Fibroblast of skin of right quadriceps (primary cell): ENCODE results near the gene ADGRB2.
"Not testable (repeated sequence)": the region's sequence is repeated elsewhere in the genome, so short reads cannot be mapped to it uniquely, and the experiment has no call there.

Experiments used
- DNase-seq: peaks from one replicate; pipeline ENCODE4 v3.0.0-alpha.2; 2013

Gene ADGRB2

GRCh38 chr1:31715873-31716220, 48.3 kb downstream of the ADGRB2 start:
- no peak for DNase-seq

DNA sequence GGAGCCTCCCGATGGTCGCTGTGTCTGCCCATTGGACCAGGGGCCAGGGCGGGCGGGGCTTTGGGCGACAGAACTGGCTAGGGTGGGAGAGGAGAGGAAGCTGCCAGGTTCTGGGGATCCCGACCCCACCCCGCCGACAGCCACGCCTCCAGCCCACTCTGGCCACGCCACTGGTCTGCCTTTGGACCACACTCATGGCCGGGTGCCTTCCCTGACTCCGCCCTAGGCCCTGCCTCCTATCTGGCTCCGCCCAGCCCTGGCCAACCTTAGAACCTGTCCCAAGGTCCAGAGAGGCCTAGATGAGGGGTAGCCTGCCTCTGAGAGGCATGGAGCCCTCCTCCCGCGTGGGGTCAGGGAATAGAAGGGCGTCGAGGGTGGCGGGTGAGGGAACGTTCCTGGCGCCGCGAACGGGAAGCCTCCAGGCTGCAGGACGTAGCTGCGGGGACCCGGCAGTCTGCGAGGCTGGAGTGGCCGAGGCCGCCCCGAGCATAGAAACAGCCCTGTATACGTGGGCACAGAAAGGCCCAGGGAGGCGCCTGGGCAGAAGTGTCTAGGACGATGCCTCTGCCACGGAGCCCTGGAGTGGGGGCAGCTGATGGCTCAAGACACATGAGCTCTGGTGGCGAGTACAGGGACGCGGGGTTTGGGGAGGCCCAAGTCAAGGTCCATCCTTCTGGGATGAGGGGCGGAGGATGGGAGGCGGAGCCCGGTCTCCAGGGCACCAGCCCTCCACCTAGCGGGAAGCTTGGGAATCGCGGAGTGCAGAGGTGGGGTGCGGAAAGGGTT, 48.9 kb downstream of the ADGRB2 start:
- DNase-seq = peak; percentile 90

GRCh38 chr1:31714442-31715086, 49.6 kb downstream of the ADGRB2 start:
- peak; percentile 89 for DNase-seq

- peak; percentile 93 for DNase-seq
Measured at GRCh38 chr1:31712630-31713029, 51.5 kb downstream of the ADGRB2 start.

GRCh38 chr1:31712068-31712467, 52.1 kb downstream of the ADGRB2 start:
- DNase-seq = peak; percentile 89

GRCh38 chr1:31708324-31708723, 55.8 kb downstream of the ADGRB2 start:
- DNase-seq = peak; percentile 35

- DNase-seq = peak; percentile 54
Measured at GRCh38 chr1:31707711-31708110, 56.4 kb downstream of the ADGRB2 start.

DNA sequence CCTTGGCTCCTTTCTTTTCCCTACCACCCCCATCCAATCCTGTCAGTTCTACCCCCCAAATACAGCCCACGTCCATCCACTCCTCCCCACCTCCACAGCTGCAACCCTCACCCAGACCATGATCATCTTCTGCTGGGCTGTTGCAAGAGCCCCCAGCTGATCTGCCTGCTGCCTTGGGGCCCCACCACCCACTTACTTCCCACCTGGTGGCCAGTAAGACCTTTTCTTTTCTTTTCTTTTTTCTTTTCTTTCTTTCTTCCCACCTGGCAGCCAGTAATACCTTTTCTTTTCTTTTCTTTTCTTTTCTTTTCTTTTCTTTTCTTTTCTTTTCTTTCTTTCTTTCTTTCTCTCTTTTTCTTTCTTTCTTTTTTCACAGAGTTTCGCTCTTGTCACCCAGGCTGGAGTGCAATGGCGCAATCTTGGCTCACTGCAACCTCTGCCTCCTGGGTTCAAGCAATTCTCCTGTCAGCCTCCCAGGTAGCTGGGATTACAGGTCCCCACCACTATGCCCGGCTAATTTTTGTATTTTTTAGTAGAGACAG, 57.0 kb downstream of the ADGRB2 start:
- not testable (repeated sequence) for DNase-seq

DNA sequence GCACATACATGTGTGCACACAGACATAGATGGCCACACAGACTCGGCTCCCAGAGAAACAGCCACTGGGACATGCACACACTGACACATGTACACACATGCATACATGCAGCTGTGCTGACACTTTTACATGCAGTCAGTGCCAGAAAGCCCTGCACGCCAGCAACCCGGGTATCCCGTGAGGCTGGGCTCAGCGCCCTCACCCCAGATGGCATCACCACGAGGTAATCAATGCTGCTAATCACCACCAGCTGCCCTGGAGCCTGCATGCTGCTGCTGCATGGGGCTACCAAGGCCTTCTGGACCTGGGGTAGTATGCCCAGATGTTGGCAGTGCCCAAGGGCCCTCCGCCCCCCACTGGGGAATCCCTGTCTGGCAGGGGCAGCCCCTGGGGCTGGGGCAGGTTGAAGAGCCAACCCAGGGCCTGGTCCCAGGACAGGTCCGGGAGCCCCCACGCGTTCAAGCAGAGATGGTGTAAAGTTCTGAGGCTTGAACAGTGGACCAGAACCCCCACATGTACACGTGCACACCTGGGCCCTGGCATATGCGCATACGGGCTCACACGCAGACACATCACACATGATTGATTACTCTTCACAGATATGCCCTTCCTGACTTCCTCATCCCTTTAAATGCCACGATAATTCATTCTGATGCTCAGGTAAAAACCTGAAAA, 57.6 kb downstream of the ADGRB2 start:
- DNase-seq = no peak

- DNase-seq = peak; percentile 87
Measured at GRCh38 chr1:31705080-31705866, 58.9 kb downstream of the ADGRB2 start.

GRCh38 chr1:31704271-31705079, 59.7 kb downstream of the ADGRB2 start:
- DNase-seq = peak; percentile 79

DNA sequence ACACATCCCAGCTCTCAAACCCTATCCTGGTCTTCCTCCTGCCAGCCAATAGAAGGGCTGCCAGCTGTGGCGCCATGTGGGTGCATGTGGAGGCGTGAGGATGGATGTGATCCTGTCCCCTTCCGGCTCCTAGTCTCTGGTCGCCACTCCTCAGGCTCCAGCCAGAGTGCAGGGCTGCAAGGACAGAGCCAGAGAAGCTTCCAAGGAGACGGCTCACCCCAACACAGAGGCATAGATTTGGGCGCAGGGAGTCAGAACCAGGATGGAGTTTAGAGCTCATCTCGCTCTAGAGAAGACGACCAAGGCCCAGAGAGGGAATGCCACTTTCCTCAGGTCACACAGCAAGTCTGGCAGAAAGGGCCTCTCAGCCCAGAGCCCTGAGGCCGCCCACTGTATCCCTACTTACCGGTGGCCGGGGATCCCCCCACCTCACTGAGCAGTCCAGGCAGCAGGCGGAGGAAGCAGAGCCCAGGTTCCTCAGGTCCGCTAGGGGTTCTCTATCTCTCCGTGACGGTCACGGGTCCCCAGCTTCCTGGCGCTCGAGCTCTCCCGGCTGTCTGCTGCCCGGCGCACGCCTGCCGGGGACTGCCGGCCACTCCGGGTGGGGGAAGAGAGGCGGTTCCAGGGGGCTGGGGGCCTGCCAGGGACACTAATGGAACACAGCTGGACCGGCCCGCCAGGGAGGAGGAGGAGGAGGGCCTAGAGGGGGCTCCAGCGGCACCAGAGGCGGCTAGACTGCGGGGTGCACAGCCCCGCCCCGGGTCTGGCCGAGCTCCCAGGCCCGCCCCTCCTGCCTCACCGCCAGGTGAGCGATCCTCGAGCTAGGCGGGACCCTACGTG, 60.5 kb downstream of the ADGRB2 start, which contains the start of gene COL16A1:
Gene COL16A1 (minus strand): TSS at position 587 of the 840 bp plus-strand sequence. CDS start 1,824 bp downstream, outside the sequence.
- DNase-seq = peak; percentile 88

DNA sequence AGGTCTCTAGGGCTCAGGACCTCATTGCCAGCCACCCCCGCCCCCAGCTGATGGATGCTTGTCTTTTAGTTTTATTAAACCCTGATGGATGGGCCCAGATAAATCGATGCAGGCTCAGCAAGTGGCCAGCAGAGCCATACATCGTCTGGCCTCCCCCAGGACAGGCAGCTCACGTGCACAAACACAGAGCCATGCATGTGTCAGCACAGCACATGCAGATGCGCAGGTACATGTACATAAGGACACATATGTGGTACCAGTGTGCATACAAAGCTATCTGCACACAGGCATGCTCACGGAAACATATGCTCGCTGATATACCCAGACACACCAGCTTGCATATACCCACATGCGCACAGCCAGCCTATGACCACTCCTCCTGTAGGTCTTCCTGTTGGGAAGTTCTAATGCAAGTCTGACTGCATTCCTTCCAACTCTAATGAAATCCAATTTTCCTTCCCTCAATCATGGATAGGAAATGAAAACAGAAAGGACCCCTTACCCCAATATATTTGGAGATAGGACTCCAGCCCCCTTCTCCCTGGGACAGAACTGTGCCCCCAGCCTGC, 61.2 kb downstream of the ADGRB2 start:
- DNase-seq = no peak

DNA sequence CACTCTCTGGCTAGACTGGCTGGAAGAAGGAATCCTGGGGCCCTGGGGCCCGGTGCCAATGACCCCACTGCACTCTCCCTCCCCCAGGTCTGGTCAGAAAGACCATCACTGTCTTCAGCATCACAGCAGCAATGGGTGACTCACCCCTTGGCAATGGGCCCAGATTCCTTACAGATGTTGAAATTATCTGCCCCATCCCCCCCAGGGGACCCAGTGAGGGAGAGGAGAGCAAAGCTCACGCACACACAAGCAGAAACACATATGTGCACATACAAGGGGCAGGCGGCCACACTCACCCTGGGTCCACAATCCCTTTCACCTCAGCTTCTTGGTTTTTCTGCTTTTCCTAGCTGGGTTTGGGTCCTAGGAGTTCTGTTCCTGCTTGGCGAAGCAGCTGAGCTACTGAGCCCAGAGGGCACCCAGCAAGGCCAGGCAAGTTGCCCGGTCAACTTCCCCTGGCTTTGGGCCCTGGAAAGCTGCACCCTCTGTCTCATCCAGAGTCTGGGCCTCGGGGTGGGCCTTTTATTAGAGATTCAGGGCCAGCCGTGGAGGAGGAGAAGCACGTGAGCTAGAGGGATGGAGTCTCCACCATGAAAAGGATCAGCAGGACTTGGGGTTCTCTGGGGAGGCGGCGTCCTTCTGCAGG, 62.9 kb downstream of the ADGRB2 start:
- peak; percentile 99 for DNase-seq

DNA sequence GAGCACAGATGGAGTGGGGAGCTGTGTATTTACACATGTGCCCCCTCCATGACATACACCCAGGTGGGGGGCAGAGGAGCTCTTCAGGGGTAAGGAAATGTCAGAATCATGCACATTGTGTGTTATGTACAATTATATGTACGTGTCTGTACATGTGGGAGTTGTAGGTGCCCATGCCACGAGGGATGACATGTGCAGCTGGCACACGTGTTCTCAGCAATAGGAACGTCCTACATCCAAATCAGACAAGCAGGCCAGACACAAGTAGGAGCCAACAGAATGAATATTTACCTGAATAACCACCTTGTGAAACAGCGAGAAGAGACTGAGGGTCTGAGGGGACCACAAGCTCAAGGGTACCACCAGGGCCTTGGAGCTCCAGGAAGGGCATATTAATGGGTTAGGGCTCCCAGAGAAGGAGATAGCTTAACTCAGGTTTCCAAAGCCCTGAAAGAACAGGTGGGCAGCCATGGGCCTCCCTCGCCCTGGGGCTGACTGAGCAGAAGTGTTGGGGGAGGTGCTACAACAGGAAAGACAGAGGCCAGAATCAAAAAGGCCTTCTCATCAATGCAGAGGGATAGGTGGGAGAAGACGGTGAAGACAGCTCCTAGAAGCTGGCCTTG, 63.6 kb downstream of the ADGRB2 start:
- no peak for DNase-seq

- DNase-seq = no peak
Measured at GRCh38 chr1:31699341-31699891, 64.7 kb downstream of the ADGRB2 start.

DNA sequence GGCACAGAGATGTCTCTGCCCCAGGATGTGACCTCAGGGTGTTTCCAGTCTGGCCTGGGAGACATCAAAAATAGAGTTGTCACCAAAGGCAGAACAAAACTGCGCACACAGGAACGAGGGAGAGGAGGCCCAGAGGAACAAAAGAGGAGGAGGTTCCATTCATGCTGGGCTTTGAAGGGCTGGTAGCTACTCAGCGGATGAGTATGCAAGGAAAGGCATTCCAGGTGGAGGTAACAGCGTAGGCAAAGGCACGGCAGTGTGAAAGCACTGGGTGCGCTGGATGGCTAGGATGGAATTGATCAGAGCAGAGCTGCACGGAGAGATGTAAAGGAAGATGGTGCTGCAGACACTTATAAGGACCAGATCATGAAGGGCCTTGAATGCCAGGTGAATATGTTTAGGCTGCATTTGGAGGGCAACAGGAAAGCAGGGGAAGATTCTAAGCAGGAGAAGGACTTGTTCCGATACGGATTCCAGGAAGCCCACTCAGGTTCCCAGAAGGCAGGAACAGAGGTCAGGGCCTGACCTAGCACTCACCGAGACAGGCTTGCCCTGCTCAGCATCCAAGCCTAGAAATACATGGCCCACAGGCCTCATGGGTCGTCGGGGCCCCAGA, 66.7 kb downstream of the ADGRB2 start:
- DNase-seq = no peak

DNA sequence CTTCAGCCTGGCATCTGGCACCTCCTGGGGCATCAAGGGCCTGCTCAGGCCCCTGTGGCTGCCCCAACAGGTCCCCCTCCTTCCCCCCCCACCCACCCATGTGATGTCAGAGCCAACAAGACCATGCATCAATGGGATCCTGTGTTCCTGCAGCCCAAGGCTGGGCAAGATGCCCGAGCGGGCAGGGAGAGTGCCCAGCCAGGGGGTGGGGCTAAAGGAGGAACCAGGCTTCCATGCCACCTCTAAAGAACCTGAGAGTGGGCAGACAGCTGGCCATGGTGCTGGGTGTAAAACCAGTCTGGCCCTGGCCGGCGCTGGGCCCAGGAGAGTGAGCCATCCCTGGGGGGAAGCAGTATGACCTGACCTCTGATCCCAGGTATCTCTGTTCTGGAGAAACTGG, 67.9 kb downstream of the ADGRB2 start:
- DNase-seq = no peak

- DNase-seq = no peak
Measured at GRCh38 chr1:31695327-31695726, 68.8 kb downstream of the ADGRB2 start.
